B cell (primary cell): ENCODE results near the gene GRIP1. TPM values are rescaled to one million over a fixed set of nuclear protein-coding genes. Genes with fewer than 3 reads are reported as not detected.

ENCODE experiments used
- ATAC-seq: fragments of 200-7000 bp; cut with Tn5 transposase; one replicate; pipeline ENCODE4 v1.10.0; 2021; ENCODE audit warnings: low read depth, mild to moderate bottlenecking, moderate number of reproducible peaks, moderate library complexity
- CTCF ChIA-PET: fragments of 350-600 bp; sonication (Branson Sonifier 250); formaldehyde crosslinking; loops from one replicate; lab custom pipeline; 2021; ENCODE audit warnings: antibody characterized with exemption, inconsistent platforms; lab: Charles Lee
- POLR2A ChIA-PET: fragments of 350-600 bp; sonication (Branson Sonifier 250); formaldehyde crosslinking; loops from one replicate; lab custom pipeline; 2021; ENCODE audit warnings: antibody characterized with exemption; lab: Charles Lee
- DNase-seq: peaks from one replicate; pipeline ENCODE4 v3.0.0; 2013
- H2AFZ ChIP-seq: 2 replicates; pipeline ENCODE4 v1.6.1; 2012; ENCODE audit warnings: mild to moderate bottlenecking, low read depth, low read length; ENCODE audit not compliant: insufficient read depth, poor library complexity, severe bottlenecking
- H3K27ac ChIP-seq, 2 donors: 1 replicate in 1 of 2; 2 replicates in 1 of 2; pipeline ENCODE4 v1.5.1; 2012 to 2013; ENCODE audit warnings: low read length in 2 of 2, mild to moderate bottlenecking in 2 of 2, moderate library complexity in 1 of 2
- H3K27me3 ChIP-seq, 4 experiments: fragments of 200-600 bp in 1 of 4; sonication (generic) in 1 of 4; replicated peaks in 1 of 4; 1 replicate in 2 of 4; 2 replicates in 2 of 4; pipeline versions ENCODE4 v1.6.1 to v1.7.0; 2013 to 2016; ENCODE audit warnings: low read length in 3 of 4, mild to moderate bottlenecking in 2 of 4, mixed read lengths in 1 of 4, moderate library complexity in 1 of 4; ENCODE audit not compliant: insufficient read depth in 4 of 4, control insufficient read depth in 3 of 4; ENCODE audit errors: control extremely low read depth in 1 of 4
- H3K36me3 ChIP-seq, 2 experiments: replicated peaks in 1 of 2; 1 replicate in 1 of 2; 2 replicates in 1 of 2; pipeline versions ENCODE4 v1.6.1 to v1.7.1; 2013; ENCODE audit warnings: low read length in 1 of 2; ENCODE audit not compliant: insufficient read depth in 2 of 2, control insufficient read depth in 1 of 2; ENCODE audit errors: control extremely low read depth in 1 of 2, extremely low read depth in 1 of 2
- H3K4me1 ChIP-seq, 2 donors: fragments of 200-600 bp in 1 of 2; sonication (generic) in 1 of 2; 1 replicate in 1 of 2; 2 replicates in 1 of 2; pipeline versions ENCODE4 v1.5.1 to v1.6.1; 2013 to 2017; ENCODE audit warnings: low read length in 2 of 2; ENCODE audit not compliant: control insufficient read depth in 2 of 2, insufficient read depth in 2 of 2
- H3K4me2 ChIP-seq: replicated peaks from 2 replicates; pipeline ENCODE3; 2012; ENCODE audit warnings: mild to moderate bottlenecking, low read depth, low read length; ENCODE audit not compliant: poor library complexity, severe bottlenecking
- H3K4me3 ChIP-seq, 5 experiments: fragments of 200-600 bp in 1 of 5; sonication (generic) in 1 of 5; 1 replicate in 3 of 5; 2 replicates in 2 of 5; pipeline versions ENCODE4 v1.5.1 to v1.7.0; 2011 to 2016; ENCODE audit warnings: low read length in 4 of 5, mild to moderate bottlenecking in 4 of 5, low read depth in 2 of 5, control low read depth in 1 of 5, moderate library complexity in 1 of 5; ENCODE audit not compliant: insufficient read depth in 1 of 5; ENCODE audit errors: control extremely low read depth in 1 of 5, extremely low read depth in 1 of 5
- H3K79me2 ChIP-seq: fragments of 200-600 bp; sonication (generic); one replicate; pipeline ENCODE4 v1.6.0; 2016; ENCODE audit warnings: low read length; ENCODE audit not compliant: control insufficient read depth, insufficient read depth
- H3K9ac ChIP-seq: fragments of 200-600 bp; sonication (generic); 2 replicates; pipeline ENCODE4 v1.6.1; 2017; ENCODE audit warnings: mild to moderate bottlenecking, low read length, moderate library complexity
- H3K9me3 ChIP-seq, 3 donors: one replicate each; pipeline versions ENCODE4 v1.6.1 to v1.7.1; 2013; ENCODE audit warnings: low read length in 2 of 3; ENCODE audit not compliant: control insufficient read depth in 2 of 3, insufficient read depth in 1 of 3; ENCODE audit errors: control extremely low read depth in 1 of 3
- H4K20me1 ChIP-seq: 2 replicates; pipeline ENCODE4 v1.6.0; 2012; ENCODE audit warnings: mild to moderate bottlenecking, low read length; ENCODE audit not compliant: insufficient read depth, control insufficient read depth, poor library complexity, severe bottlenecking
- H3K27ac Mint-ChIP-seq: one replicate; pipeline ENCODE4 v1.8.0; 2021; ENCODE audit warnings: mixed read lengths
- H3K27me3 Mint-ChIP-seq: one replicate; pipeline ENCODE4 v1.8.0; 2021; ENCODE audit warnings: mixed read lengths
- H3K4me1 Mint-ChIP-seq: one replicate; pipeline ENCODE4 v1.8.0; 2021; ENCODE audit warnings: mixed read lengths
- H3K4me3 Mint-ChIP-seq: one replicate; pipeline ENCODE4 v1.8.0; 2021; ENCODE audit warnings: mixed read lengths
- H3K9me3 Mint-ChIP-seq: one replicate; pipeline ENCODE4 v1.8.0; 2022; ENCODE audit warnings: mixed read lengths; ENCODE audit not compliant: insufficient read depth
- EZH2 ChIP-seq: IDR thresholded peaks from 2 replicates; pipeline ENCODE4 v1.6.1; 2012; ENCODE audit warnings: borderline replicate concordance, low read depth, mild to moderate bottlenecking, moderate library complexity, low read length; ENCODE audit not compliant: insufficient read depth, poor library complexity, severe bottlenecking
- WGBS: methylation state at CpG from one replicate; pipeline ENCODE4 v1.1.5; 2013; ENCODE audit warnings: missing lambda C conversion rate; ENCODE audit not compliant: insufficient coverage; 5-methylcytosine and 5-hydroxymethylcytosine counted together
- intact Hi-C: fragments of 100-400 bp; cut with micrococcal nuclease; formaldehyde crosslinking; loops from one replicate; pipeline ENCODE4 v1.10.0; 2022
- polyA plus RNA-seq: library from polyadenylated mRNA; depleted of rRNA; stranded (reverse); fragments of >200 nt; gene quantifications from 2 replicates; pipeline ENCODE4 v1.2.3, GENCODE V29; 2012
- total RNA-seq, 2 donors: library from RNA; stranded (reverse); fragments of 120-200 nt in 1 of 2; gene quantifications; 1 replicate in 1 of 2; 2 replicates in 1 of 2; pipeline versions ENCODE4 v1.2.3 to v1.2.4, GENCODE V29; 2013 to 2022
- TF ChIP-seq, protein P1 (sequence below): fragments of 200-600 bp; IDR thresholded peaks from one replicate; pipeline ENCODE4 v1.8.0; 2022; ENCODE audit warnings: antibody characterized with exemption, mild to moderate bottlenecking

GRIP1 gene
- total and polyA plus RNA-seq, 2 donors (not counting 1 experiment from before 2014, with no cell fraction given), result 0.22 TPM; not detected in 1

DNA sequence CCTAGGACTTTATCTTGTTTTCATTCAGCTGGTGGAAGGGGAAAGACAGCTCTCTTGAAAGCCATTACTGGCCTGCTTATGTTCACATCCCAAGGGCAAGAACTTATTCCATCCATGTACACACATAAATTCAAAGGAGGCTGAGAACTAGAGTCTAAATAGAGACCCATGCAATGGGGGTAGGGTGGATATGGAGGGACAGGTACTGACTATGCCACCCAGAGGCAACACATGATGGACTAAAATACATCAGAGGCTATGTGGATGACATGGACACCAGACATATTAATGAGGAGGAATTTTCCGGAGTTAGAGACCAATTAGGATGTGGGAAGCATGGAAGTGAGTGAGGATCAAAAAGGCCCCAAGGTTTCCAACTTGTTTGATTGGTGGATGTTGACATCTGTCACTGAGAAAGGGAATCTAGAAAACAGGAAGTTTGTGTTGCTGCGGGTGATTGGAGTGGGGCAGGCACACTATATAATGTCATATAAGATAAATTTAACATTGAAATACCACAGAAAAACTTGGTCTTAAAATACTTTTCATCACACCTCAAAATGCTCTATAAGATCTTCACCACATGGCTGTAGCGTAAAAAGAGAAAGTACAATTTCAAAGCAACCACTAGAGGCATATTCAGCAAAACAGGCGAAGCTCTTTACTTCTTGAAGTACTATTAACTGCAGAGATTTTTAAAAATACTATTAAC, 130.4 kb downstream of the GRIP1 start:
- DNase-seq (peak; percentile 18), ATAC-seq (peak; percentile 31)
- TF ChIP-seq EZH2, result no peak
- TF ChIP-seq, protein P1, sequence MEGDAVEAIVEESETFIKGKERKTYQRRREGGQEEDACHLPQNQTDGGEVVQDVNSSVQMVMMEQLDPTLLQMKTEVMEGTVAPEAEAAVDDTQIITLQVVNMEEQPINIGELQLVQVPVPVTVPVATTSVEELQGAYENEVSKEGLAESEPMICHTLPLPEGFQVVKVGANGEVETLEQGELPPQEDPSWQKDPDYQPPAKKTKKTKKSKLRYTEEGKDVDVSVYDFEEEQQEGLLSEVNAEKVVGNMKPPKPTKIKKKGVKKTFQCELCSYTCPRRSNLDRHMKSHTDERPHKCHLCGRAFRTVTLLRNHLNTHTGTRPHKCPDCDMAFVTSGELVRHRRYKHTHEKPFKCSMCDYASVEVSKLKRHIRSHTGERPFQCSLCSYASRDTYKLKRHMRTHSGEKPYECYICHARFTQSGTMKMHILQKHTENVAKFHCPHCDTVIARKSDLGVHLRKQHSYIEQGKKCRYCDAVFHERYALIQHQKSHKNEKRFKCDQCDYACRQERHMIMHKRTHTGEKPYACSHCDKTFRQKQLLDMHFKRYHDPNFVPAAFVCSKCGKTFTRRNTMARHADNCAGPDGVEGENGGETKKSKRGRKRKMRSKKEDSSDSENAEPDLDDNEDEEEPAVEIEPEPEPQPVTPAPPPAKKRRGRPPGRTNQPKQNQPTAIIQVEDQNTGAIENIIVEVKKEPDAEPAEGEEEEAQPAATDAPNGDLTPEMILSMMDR, result peak; percentile 40
- H3K4me1 ChIP-seq, result peaks cover 16 to 18% of the 10 kb centered on the region in 2 donors
- H3K27ac ChIP-seq, result peak overlapping the region; percentile 46 to 69
- no peaks in the 10 kb centered on the region for H3K36me3 ChIP-seq
- no peaks in the 10 kb centered on the region for H3K27me3 ChIP-seq
- Mint-ChIP-seq H3K27me3 (no peaks in the 10 kb centered on the region), H3K9me3 (no peaks in the 10 kb centered on the region), H3K4me1 (peaks cover 24% of the 10 kb centered on the region), H3K27ac (peak overlapping the region; percentile 21), H3K4me3 (peak overlapping the region; percentile 17)
- no peak overlapping the region for H3K4me3 ChIP-seq
- ChIA-PET CTCF (interaction anchor here (1.3 to 1.4 kb wide), 3 partner anchors 10 to 25 kb away, joined by 4 to 7 read pairs (median 4); no protein-coding TSS in a partner anchor), POLR2A (no interaction called here)
- no peaks in the 10 kb centered on the region for H4K20me1 ChIP-seq
- no peak overlapping the region for H3K9ac ChIP-seq
- no peaks in the 10 kb centered on the region for H3K9me3 ChIP-seq
- intact Hi-C loops, result loop anchor here (2.0 kb wide), 1 partner anchor 146 kb away; no protein-coding TSS in a partner anchor
- H3K79me2 ChIP-seq, result no peaks in the 10 kb centered on the region
- peak overlapping the region; percentile 29 for H3K4me2 ChIP-seq
- 83% methylated on average over 1 of the region's 4 CpGs for WGBS
- peak overlapping the region; percentile 38 for H2AFZ ChIP-seq

DNA sequence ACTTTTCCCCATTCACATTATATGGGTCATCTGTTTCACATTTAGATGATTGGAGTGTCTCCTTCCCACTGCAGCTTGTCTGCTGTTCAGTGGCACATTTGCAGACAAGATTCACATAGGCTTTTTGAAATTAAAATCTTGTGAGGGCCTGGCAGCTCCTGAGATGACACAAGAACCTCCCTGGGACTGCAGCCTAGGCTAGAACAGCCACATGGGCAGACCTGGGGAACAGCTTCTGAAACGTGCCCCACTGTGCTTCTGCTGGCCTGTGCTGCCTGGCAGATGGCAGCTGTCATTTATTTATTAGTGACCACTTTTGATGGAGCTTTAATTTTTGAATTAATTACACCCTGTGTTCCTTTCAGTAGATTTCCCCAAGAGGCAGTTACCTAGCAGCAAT, 137.4 kb downstream of the GRIP1 start:
- ChIA-PET CTCF (no interaction called here), POLR2A (no interaction called here)
- no peaks in the 10 kb centered on the region for H3K4me1 Mint-ChIP-seq
- Histone ChIP-seq H3K4me3 (no peak overlapping the region), H3K9ac (no peak overlapping the region), H4K20me1 (no peaks in the 10 kb centered on the region), H3K36me3 (no peaks in the 10 kb centered on the region), H3K4me2 (no peak overlapping the region), H3K79me2 (no peaks in the 10 kb centered on the region), H3K4me1 (no peaks in the 10 kb centered on the region), H3K27ac (no peak overlapping the region), H2AFZ (no peak overlapping the region), H3K9me3 (no peaks in the 10 kb centered on the region), H3K27me3 (no peaks in the 10 kb centered on the region)
- no peak for TF ChIP-seq EZH2
- TF ChIP-seq, protein P1, result no peak
- H3K27me3 Mint-ChIP-seq, result no peaks in the 10 kb centered on the region
- no peak overlapping the region for H3K4me3 Mint-ChIP-seq
- no CpG with 5 or more reads among the region's 1 CpG for WGBS
- no peak for DNase-seq
- ATAC-seq, result no peak
- no peak overlapping the region for H3K27ac Mint-ChIP-seq
- H3K9me3 Mint-ChIP-seq, result no peaks in the 10 kb centered on the region
- intact Hi-C loops, result no loop called here
